Activated CD4-positive, alpha-beta T cell treated with anti-CD3 and anti-CD28 coated beads for 48 hours (primary cell): ENCODE results near the gene GPSM3.
"Not testable (repeated sequence)": the region's sequence is repeated elsewhere in the genome, so short reads cannot be mapped to it uniquely, and the experiment has no call there.

ENCODE experiments used
- DNase-seq: peaks from one replicate; pipeline ENCODE4 v3.0.0-alpha.2; 2020

The GPSM3 gene

GRCh38 chr6:32192608-32193039, at the start of gene GPSM3:
Gene GPSM3, minus strand, starts transcription at chr6:32192643. Its CDS starts 130 bp downstream, at chr6:32192513.
- peak; percentile 55 for DNase-seq

GRCh38 chr6:32240686-32241085, 48.2 kb upstream of the GPSM3 start:
- no peak for DNase-seq

GRCh38 chr6:32239462-32239861, 47.0 kb upstream of the GPSM3 start:
- no peak for DNase-seq

- no peak for DNase-seq
These were observed 42.5 kb upstream of the GPSM3 start for GRCh38 chr6:32234934-32235333.

GRCh38 chr6:32226434-32226833, 34.0 kb upstream of the GPSM3 start:
- no peak for DNase-seq

- no peak for DNase-seq
These were observed 32.3 kb upstream of the GPSM3 start for GRCh38 chr6:32224696-32225095.

GRCh38 chr6:32223258-32224235, 31.1 kb upstream of the GPSM3 start, which contains the start of gene NOTCH4:
Gene NOTCH4, minus strand, starts transcription at chr6:32224067. Its CDS starts 139 bp downstream, at chr6:32223928.
- no peak for DNase-seq

GRCh38 chr6:32222333-32223230, 30.1 kb upstream of the GPSM3 start:
- no peak for DNase-seq

GRCh38 chr6:32220021-32220420, 27.6 kb upstream of the GPSM3 start:
- no peak for DNase-seq

GRCh38 chr6:32218167-32218566, 25.7 kb upstream of the GPSM3 start:
- DNase-seq, result no peak

- no peak for DNase-seq
These were observed 24.6 kb upstream of the GPSM3 start for GRCh38 chr6:32216998-32217397.

- DNase-seq, result no peak
These were observed 23.8 kb upstream of the GPSM3 start for GRCh38 chr6:32216285-32216684.

- no peak for DNase-seq
These were observed 23.2 kb upstream of the GPSM3 start for GRCh38 chr6:32215617-32216016.

- DNase-seq, result no peak
These were observed 21.7 kb upstream of the GPSM3 start for GRCh38 chr6:32214126-32214525.

- no peak for DNase-seq
These were observed 21.2 kb upstream of the GPSM3 start for GRCh38 chr6:32213649-32214048.

- no peak for DNase-seq
These were observed 19.8 kb upstream of the GPSM3 start for GRCh38 chr6:32212076-32212760.

- not testable (repeated sequence) for DNase-seq
These were observed 19.0 kb upstream of the GPSM3 start for GRCh38 chr6:32211432-32211831.

- DNase-seq, result no peak
These were observed 17.8 kb upstream of the GPSM3 start for GRCh38 chr6:32210191-32210601.

GRCh38 chr6:32208996-32209395, 16.6 kb upstream of the GPSM3 start:
- no peak for DNase-seq

GRCh38 chr6:32204268-32204715, 11.8 kb upstream of the GPSM3 start:
- DNase-seq, result no peak

GRCh38 chr6:32203426-32204267, 11.2 kb upstream of the GPSM3 start:
- DNase-seq, result no peak

GRCh38 chr6:32202186-32202585, 9.7 kb upstream of the GPSM3 start:
- DNase-seq, result no peak
